Esophagus muscularis mucosa (tissue), 4 donors: ENCODE measurements around the gene LARGE1. TPM values are rescaled to one million over a fixed set of nuclear protein-coding genes. Genes with fewer than 3 reads are reported as not detected.

ENCODE experiments used
- DNase-seq: peaks from one replicate; pipeline ENCODE4 v3.0.0-alpha.2; 2017; ENCODE audit errors: extremely low spot score
- H3K27ac ChIP-seq, 4 donors: fragments of 200-600 bp; sonication (generic); replicated peaks in 1 of 4; 1 replicate in 3 of 4; 2 replicates in 1 of 4; pipeline ENCODE4 v1.5.1; 2016 to 2019; ENCODE audit warnings: mild to moderate bottlenecking in 1 of 4
- H3K27me3 ChIP-seq, 4 donors: fragments of 200-600 bp; sonication (generic); one replicate each; pipeline versions ENCODE4 v1.5.1 to v1.6.0; 2016 to 2019
- H3K36me3 ChIP-seq, 4 donors: fragments of 200-600 bp; sonication (generic); one replicate each; pipeline ENCODE4 v1.5.1; 2016 to 2019
- H3K4me1 ChIP-seq, 4 donors: fragments of 200-600 bp; sonication (generic); one replicate each; pipeline ENCODE4 v1.5.1; 2016 to 2019
- H3K4me3 ChIP-seq, 4 donors: fragments of 200-600 bp; sonication (generic); 1 replicate in 2 of 4; 2 replicates in 2 of 4; pipeline ENCODE4 v1.5.1; 2016 to 2019; ENCODE audit warnings: mild to moderate bottlenecking in 4 of 4, moderate library complexity in 1 of 4
- H3K9me3 ChIP-seq, 4 donors: fragments of 200-600 bp; sonication (generic); 1 replicate in 3 of 4; 2 replicates in 1 of 4; pipeline ENCODE4 v1.5.1; 2016 to 2019
- EP300 ChIP-seq: sonication (generic); formaldehyde crosslinking; IDR thresholded peaks from one replicate; pipeline ENCODE4 v1.6.1; 2017; ENCODE audit warnings: antibody characterized with exemption
- POLR2A ChIP-seq: fragments of 450-650 bp; IDR thresholded peaks from one replicate; pipeline ENCODE4 v1.6.1; 2017; ENCODE audit warnings: antibody characterized with exemption, moderate library complexity, mild to moderate bottlenecking, low read depth
- POLR2AphosphoS5 ChIP-seq, 2 donors: sonication (generic); formaldehyde crosslinking; IDR thresholded peaks; one replicate each; pipeline ENCODE4 v1.6.1; 2017; ENCODE audit warnings: antibody characterized with exemption in 2 of 2
- WGBS: methylation state at CpG from one replicate; pipeline ENCODE4 v1.1.5; 2018; 5-methylcytosine and 5-hydroxymethylcytosine counted together
- intact Hi-C: fragments of 100-400 bp; cut with DNase I; formaldehyde crosslinking; loops from one replicate; pipeline ENCODE4 v1.15.1; 2023
- total RNA-seq, 4 donors: library from RNA; depleted of rRNA; stranded (reverse); fragments of >200 nt; gene quantifications; one replicate each; pipeline versions ENCODE4 v1.1.0 to v1.2.1, GENCODE V29; 2016
- TF ChIP-seq, protein P1 (sequence below), 3 experiments: fragments of 200-600 bp in 2 of 3; fragments of 450-650 bp in 1 of 3; sonication (generic) in 2 of 3; IDR thresholded peaks; one replicate each; pipeline ENCODE4 v1.5.1; 2017 to 2019; ENCODE audit warnings: antibody characterized with exemption in 3 of 3, mild to moderate bottlenecking in 2 of 3, moderate library complexity in 1 of 3

Gene LARGE1
- total RNA-seq, 4 donors from 2014 or later = 29.9 to 48.4 (median 32.4) TPM

DNA sequence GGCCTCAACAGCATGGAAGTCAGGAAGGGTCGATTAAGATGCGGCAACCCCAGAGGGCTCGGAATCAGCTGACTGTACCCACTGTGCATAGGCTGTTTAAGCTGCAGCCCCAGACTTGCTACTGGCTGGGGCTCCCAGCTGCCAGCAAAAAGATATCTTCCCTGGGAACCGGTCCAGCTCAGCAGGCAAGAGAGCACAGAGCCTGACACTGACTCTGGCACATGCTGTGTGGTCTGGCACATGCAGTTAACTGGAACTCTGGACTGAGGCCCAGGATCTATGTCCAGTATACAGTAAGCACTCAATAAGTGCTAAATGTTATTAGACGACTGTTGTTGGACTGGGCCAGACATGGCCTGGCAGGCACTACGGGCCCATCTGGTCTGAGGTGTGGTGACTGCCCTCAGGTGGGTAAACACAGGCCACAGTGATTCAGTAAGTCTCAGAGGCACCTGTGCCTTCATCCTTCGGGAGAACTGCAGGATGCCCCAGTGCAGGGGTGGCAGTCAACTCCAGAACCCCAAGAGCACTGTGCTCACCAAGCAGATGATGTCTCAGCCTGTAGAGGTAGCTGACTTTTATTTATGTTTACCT lies 87.6 kb downstream of the LARGE1 start:
- 87% methylated on average over 6 of the region's 7 CpGs for WGBS
- Histone ChIP-seq H3K4me3 (no peak overlapping the region), H3K36me3 (no peaks in the 10 kb centered on the region), H3K9me3 (no peaks in the 10 kb centered on the region), H3K4me1 (peaks cover 34 to 46% (median 38%) of the 10 kb centered on the region in 4 donors), H3K27ac (no peak overlapping the region), H3K27me3 (no peaks in the 10 kb centered on the region)
- intact Hi-C loops = no loop called here
- no peak for TF ChIP-seq POLR2A
- TF ChIP-seq, protein P1, sequence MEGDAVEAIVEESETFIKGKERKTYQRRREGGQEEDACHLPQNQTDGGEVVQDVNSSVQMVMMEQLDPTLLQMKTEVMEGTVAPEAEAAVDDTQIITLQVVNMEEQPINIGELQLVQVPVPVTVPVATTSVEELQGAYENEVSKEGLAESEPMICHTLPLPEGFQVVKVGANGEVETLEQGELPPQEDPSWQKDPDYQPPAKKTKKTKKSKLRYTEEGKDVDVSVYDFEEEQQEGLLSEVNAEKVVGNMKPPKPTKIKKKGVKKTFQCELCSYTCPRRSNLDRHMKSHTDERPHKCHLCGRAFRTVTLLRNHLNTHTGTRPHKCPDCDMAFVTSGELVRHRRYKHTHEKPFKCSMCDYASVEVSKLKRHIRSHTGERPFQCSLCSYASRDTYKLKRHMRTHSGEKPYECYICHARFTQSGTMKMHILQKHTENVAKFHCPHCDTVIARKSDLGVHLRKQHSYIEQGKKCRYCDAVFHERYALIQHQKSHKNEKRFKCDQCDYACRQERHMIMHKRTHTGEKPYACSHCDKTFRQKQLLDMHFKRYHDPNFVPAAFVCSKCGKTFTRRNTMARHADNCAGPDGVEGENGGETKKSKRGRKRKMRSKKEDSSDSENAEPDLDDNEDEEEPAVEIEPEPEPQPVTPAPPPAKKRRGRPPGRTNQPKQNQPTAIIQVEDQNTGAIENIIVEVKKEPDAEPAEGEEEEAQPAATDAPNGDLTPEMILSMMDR (IDR thresholded peaks at IDR 0.05) = no peak
- TF ChIP-seq POLR2AphosphoS5 (IDR thresholded peaks at IDR 0.05) = no peak
- no peak for TF ChIP-seq EP300
- no peak for DNase-seq

DNA sequence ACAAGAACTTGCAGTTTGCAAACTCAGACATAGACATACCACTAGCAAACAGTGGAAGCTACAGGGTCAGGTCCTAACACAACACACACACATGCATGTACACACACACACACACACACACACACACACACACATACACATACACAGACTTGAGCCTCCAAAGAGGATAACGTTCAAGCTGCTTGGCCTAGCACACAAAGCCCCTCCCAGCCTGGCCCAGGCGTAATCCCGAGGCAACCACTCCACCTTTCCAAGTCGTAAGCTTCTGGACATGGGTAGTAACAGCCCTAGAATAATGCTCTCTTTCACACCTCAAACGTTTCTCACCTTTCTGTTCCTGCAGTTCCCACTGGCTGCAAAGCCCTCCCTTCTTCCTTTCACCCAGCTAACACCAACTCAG lies 88.6 kb downstream of the LARGE1 start:
- Histone ChIP-seq H3K27me3 (no peaks in the 10 kb centered on the region), H3K27ac (no peak overlapping the region)

DNA sequence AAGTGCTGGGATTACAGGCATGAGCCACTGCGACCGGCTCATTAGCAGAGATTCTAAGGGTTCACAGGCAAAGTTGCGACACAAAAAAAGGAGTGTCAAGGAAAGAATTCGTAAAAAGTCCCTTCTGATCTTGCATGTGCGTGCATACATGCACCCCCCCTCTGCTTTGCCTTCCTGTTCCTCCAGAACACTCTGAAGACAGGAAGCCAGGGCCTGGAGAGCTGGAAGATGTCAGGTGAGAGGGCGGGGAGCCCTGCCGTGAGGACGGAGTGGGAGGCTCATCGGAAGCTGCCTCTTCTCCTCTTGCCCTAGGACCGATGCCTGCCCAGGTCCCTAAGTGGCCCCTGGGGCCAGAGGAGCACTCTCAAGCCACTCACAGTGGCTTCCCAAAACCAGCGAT lies 89.1 kb downstream of the LARGE1 start:
- Histone ChIP-seq H3K27ac (no peak overlapping the region), H3K9me3 (no peaks in the 10 kb centered on the region), H3K4me3 (no peak overlapping the region), H3K4me1 (peaks cover 25 to 47% (median 35%) of the 10 kb centered on the region in 4 donors), H3K27me3 (no peaks in the 10 kb centered on the region), H3K36me3 (no peaks in the 10 kb centered on the region)
- no peak for DNase-seq
- TF ChIP-seq, protein P1 (IDR thresholded peaks at IDR 0.05) = no peak
- TF ChIP-seq EP300 (no peak), POLR2A (no peak), POLR2AphosphoS5 (IDR thresholded peaks at IDR 0.05) (no peak)
- WGBS = 83% methylated on average over 11 of the region's 11 CpGs
- intact Hi-C loops = no loop called here

More for the DNA sequence above, 88.6 kb downstream of the LARGE1 start:
- TF ChIP-seq, protein P1 (IDR thresholded peaks at IDR 0.05) = no peak
- no peak for TF ChIP-seq POLR2A
- no peak for TF ChIP-seq EP300
- no peak for TF ChIP-seq POLR2AphosphoS5 (IDR thresholded peaks at IDR 0.05)
- Histone ChIP-seq H3K4me1 (peaks cover 25 to 46% (median 38%) of the 10 kb centered on the region in 4 donors), H3K4me3 (no peak overlapping the region), H3K9me3 (no peaks in the 10 kb centered on the region), H3K36me3 (no peaks in the 10 kb centered on the region)
- DNase-seq = no peak
- intact Hi-C loops = no loop called here
- 71% methylated on average over 5 of the region's 5 CpGs for WGBS

DNA sequence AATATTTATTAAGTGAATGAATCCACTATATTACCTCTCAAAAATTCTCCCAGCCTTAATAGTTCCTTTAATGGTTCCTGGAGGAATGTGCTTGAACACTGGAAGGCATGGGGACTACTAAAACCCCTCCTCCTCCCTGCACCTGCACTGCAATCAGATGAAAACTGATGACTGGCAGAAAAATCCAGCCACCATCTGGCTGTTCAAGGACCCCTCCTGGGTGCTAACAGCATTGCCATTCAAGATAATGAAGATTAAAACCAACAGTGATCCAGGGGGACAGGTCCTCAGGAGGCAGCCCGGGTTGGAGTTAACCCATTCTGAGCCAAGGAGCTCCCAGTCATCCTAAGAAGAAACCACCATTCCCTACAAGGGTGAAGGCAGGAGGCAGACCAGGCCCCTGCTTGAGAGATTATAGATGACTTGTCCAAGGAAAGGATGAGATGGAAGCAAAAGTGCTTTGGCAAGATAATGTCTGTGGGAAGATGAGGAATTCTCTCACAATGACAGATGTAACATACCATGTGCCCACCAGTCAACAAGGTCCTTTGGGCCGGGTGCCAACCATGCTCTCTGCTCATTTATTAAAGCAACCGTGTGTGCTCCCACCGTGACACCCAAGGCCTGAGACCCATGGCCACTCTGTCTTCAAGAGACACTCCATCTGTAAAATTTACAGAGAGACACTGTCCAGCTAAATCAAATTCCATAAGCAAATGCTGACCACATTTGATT lies 90.6 kb downstream of the LARGE1 start:
- TF ChIP-seq POLR2A = no peak
- no peak for TF ChIP-seq EP300
- TF ChIP-seq POLR2AphosphoS5 (IDR thresholded peaks at IDR 0.05) = no peak
- TF ChIP-seq, protein P1 (IDR thresholded peaks at IDR 0.05) = no peak

More for the DNA sequence above, 90.6 kb downstream of the LARGE1 start:
- Histone ChIP-seq H3K4me1 (peaks cover 24 to 47% (median 35%) of the 10 kb centered on the region in 4 donors), H3K4me3 (no peak overlapping the region), H3K36me3 (no peaks in the 10 kb centered on the region), H3K27me3 (no peaks in the 10 kb centered on the region), H3K9me3 (no peaks in the 10 kb centered on the region), H3K27ac (no peak overlapping the region)
- 71% methylated on average over 4 of the region's 4 CpGs for WGBS
- no peak for DNase-seq
- intact Hi-C loops = no loop called here
